Stimulated activated CD4-positive, alpha-beta T cell treated with anti-CD3 and anti-CD28 coated beads, Interleukin-4, amount 100 ng/mL, for 24 hours (primary cell): Measurements from ENCODE around the gene SEH1L.
A peak's percentile ranks its signal among the peaks of the same experiment; 100 is the strongest.
"Not testable (repeated sequence)": the region's sequence is repeated elsewhere in the genome, so short reads cannot be mapped to it uniquely, and the experiment has no call there.

Experiments
- DNase-seq: peaks from one replicate; pipeline ENCODE4 v3.0.0-alpha.2; 2020

SEH1L gene

DNA sequence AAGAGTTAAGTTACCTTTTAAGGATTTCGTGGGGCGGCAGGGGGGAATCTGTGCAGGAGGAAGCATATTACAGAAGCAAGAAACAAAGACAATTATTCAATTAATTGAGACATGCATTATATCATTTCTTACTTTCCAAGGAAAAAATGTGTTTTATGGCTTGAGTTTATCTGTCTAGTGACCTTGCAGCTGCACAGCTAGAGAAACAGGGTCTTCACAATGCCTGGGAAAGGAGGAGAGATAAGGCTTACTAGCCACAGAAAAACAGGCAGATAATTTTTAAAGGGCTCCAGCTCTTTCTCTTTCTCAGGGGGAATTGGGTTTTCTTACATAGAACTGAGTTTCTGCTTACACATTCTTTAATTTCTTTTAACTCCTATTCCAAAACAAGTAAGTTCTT lies 49.5 kb downstream of the SEH1L start:
- not testable (repeated sequence) for DNase-seq

DNA sequence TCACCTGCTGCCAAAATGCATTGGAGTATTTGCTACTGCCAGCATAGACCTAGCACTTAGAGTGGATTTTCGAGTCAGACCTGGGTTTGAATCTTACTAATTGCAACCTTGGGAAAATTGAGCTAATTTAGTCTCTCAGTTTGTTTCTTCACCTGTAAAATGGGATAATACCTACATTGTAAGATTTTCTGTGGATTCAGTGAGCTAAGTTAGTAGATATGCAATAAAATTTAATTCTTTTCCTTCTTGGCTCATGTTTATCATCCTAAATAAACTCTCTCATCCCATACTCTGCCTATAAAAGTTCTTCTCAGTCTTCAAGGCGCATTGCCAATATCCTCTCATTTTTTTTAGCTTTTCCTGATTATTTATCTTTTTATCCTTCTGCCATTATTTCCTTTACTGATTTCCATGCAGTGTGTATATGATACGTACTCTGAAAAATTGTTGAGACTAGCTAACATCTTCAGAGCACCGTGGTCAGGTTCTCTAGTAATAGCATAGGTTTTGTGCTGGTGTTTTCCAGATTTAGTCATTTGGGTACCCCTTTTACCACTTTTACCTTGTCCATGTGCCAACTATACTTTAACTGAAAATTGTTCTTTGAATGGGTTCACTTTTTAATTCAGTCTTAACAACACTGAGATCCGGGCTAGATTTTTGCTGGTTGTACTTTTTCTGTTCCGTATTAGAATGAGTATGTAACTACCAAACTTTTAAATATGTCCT lies 50.7 kb downstream of the SEH1L start:
- no peak for DNase-seq

DNA sequence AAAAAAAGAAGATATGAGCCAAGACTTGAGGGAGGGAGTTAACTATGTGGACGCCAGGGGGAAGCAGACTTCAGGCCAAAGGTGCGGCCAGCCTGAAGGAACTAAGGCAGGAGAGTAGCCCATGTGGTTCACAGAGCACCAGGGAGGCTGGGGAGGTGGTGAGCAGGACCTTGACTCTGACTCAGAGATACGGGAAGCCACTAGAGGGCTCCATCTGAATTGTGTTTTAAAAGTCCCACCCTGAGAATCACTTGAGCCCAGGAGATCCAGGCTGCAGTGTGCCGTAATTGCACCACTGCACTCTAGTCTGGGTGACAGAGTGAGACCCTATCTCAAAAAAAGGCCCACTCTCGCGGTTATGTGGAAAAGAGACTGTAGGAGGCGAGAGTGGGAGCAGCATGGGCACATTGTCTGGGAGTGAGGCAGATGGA lies 55.7 kb downstream of the SEH1L start:
- peak; percentile 14 for DNase-seq

DNA sequence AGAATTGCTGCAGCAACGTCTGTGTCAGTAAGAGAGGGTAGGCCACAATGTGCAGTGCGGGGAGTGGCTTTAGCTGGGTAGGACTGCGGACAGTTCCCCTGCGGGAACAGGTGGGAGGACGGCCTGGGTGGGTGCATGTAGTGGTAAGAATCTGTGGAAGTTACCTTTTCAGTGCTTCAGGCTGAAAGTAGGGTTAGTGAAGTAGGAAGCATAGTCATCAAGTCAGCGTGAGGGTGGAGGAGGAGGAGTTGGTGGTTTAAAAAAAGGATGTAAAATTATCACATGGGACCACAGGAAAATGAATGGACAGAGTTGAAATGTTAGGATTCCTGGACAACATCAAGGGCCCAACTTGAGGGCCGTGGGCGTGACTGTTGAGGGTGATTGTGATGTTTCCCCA lies 56.6 kb downstream of the SEH1L start:
- DNase-seq = no peak

DNA sequence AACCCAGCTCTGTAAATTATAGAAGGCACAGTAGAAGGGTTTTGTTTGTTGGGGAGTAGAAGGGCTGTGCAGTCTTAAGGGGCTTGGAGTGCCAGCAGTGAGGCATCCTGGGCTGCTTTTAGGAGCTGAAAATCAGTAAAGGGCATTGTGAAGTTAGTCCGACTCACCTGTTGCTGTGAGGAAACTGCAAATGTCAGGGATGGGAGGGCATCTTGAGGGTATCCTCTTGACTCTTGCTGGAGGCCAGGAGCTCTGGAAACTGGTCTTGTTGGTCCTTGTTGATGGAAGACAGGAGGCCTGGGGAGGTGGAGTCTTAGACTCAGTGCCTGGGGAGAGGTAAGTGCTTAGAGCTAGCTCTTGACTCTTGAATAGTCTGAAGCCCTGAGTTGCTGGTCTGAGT lies 57.5 kb downstream of the SEH1L start:
- DNase-seq = no peak

DNA sequence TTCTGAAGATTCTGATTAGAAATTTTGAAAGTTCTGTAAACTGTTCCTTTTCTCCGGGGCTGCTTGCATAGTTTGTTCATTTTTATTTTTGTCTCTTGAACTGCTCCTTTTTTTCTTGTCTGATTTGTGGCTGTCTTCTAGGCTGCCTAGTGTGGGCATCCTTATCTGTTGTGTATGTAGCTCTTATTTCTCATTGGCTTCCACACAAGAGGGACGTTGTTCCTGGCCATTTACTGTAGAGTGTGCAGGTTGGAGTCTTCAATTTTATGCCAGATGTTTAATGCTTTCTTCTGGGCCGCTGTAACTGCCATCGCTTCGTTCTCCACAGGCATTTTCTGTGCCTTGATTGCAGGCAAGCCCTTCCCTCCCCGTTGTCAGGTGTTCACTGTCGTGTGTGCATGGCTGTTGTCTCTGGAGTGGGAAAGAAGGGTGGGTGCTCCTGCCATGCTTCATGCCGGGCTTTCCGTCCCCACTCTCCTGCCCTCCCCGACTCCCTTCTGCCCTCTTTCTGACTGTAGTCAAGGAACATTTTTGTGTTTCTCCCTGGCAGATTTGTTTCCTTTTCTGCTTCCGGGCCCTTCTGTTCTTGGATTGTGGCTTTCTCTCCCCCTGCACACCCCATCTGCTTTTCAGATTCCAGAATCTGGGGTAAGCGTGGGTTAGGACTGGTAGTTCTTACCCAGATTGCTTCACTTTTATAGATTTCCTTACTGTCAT lies 58.9 kb downstream of the SEH1L start:
- no peak for DNase-seq

DNA sequence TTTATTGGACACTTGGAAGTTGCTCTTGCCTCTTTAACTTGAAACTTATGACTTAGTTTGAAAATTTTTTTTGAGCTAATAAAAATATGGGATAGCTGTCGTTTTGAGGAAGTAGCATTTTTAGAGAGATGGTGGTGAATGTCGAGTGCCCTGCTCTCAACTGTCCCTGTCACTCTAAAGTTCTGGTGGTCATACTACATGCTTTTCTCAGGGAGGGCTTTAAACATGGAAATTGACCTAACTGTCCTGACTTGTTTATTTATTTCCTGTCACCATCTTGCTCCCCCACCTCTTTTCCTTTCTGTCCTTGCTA lies 59.4 kb downstream of the SEH1L start:
- DNase-seq = no peak

DNA sequence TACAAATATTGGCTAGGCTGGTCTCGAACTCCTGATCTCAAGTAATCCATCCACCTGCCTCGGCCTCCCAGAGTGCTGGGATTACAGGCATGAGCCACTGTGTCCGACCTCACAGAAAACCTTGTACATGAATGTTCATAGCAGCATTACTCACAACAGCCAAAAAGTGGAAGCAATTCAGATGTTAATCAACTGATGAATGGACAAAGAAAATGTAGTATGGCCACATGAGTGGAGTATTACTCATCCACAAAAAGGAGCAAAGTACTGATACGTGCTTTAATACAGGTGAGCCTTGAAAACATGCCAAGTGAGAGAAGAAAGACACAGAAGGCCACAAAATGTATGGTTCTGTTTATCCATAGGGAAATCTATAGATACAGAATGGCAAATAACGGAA lies 63.9 kb downstream of the SEH1L start:
- DNase-seq = no peak

DNA sequence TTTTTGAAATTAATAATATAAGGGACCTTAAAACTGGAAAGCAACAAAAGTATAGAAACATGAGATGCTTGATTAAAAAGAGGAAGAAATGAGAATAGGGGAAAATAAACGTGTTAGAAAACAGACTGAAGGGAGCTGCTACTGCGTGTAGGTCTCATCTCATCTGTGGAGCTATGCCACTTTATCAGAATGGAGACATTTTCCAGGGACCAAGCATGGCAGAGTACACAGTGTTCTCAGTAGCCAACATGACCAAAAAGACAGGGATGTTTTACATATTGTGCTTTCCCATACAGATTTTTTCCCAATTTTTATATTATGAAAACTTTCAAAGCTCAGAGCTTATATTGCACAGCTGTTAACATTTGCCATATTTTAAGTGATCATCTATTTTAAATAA lies 66.4 kb downstream of the SEH1L start:
- no peak for DNase-seq

DNA sequence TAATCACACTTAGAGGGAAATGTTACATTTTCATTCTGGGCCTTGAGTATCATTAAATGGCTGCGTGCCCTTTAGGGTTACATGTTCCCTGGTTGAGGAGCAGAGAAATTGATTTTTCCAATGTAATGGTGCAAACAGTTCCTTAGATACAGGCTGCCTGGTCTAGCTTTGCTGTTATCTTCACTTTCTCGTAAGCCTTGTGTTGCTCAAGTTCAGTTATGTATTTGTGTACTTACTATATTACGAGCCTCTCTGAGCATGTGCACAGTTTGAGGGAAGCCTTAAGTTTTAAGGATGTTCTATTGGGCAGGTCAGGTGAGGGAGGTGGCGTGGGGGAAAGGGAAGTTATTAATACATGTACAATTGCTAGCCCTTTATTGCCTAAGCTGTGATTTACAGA lies 67.0 kb downstream of the SEH1L start:
- DNase-seq = no peak

DNA sequence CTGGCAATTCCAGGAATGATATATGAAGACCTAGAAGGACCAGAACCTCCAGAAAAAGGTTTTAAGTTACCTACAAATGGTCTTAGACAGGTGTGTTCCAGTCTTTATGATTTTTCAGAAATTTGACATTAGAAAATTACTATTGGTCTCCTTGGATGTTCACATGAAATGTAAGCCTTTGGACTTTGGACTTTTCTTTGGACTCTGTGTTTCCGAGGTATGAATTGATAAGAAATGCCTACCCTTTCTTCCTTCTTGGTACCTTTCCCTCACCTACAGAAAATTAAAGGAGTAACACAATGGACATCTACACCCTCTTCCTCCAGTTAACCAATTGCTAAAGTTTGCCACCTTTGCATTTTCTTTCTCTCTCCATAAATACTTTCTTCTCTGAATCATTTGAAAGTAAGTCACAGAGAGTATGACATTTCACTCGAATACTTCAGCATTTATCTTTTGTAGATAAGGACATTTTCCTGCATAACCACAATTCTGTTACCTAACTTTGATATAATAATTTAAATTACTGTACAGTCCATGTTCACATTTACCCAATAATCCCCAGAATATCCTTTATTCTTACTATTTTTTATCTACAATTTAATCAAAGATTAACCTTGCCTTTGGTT lies 69.5 kb downstream of the SEH1L start:
- DNase-seq = no peak

DNA sequence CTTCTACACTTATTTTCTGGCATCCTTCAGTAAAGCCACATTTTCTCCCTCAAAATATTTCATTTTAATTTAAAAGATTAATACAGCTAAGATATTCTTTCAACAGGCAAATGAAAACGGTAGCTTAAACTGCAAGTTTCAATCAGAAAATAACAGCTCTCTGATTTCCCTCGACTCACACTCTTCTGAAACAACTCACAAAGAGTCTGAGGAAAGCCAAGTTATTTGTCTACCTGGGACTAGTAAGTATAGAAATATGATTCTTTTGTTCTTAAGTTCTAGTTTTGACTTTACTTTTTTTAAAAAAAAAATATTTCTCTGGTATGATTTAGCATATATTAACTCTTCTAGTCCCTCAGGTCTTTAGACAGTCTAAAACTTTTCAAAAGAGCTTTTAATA lies 70.6 kb downstream of the SEH1L start:
- no peak for DNase-seq

DNA sequence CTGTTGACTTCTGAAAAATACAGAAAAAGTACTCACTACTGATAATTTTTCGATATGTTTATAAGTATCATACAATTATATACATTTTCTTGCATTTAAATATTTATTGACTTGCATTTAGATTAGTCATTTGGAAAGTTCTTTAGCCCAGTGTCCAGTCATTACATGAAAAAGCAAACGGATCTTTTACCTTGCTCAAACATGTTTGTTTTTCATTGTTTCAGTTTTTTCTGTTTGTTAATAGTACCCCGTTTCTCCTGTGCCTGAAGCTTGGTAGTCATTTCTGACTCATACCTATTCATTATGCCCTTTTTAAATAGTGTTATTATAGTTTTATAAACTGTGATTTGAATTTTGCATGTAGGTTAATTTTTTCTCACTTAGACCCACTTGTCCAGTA lies 71.5 kb downstream of the SEH1L start:
- no peak for DNase-seq

DNA sequence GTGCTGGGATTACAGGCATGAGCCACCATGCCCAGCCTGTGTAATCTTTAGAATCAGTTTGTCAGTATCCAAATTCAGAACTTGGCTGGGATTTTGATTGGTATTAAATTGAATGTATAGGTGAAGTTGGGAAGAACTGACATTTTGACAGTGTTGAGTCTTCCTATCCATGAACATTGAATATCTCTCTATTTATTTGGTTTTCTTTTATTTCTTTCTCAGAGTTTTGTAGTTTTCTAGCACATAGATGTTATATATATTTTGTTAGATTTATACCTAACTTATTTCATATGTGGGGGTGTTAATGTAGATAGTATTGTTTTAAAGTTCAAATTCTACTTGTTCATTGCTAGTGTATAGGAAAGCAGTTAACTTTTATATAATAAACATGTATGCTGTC lies 74.8 kb downstream of the SEH1L start:
- DNase-seq = no peak

DNA sequence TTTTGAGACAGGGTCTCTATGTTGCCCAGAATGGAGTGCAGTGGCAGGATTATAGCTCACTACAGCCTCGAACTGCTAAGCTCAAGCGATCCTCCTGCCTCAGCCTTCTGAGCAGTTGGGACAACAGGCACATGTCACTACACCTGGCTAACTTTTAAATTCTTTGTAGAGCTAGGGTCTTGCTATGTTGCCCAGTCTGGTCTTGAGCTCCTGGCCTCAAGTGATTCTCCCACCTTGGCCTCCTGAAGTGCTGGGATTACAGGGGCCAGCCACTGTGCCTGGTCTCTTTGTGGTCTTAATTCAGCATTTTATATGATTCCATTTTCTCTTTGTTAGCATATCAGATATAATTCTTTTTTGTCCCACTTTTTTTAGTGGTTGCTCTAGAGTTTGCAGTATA lies 77.4 kb downstream of the SEH1L start:
- no peak for DNase-seq

DNA sequence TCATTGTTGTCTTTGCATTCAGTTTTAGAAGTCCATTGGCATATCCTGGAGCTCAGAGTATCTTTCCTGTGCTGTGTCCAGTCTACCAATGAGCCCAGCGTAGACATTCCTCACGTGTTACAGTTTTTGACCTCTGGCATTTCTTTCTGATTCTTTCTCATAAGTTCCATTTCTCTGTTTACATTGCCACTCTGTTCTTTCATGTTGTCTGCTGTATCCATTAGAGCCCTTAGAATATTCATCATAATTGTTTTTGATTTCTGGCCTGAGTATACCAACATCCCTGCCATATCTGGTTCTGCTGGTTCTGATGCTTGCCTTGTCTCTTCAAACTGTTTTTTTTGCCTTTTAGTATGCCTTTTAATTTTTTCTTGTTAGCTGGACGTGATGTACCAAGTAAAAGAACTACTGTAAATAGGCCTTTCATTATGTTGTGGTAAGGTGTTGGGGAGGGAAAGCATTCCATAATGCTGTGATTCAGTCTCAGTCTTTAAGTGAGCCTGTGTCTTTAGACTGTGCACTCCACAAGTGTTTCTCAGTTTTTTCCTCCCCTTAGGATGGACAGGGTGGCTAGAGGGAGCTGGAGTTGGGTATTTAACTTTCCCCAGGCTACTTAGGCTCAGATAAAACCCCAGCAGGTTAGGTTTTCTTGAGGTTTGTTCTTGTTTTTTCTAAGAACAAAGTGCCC lies 78.9 kb downstream of the SEH1L start:
- DNase-seq = no peak

DNA sequence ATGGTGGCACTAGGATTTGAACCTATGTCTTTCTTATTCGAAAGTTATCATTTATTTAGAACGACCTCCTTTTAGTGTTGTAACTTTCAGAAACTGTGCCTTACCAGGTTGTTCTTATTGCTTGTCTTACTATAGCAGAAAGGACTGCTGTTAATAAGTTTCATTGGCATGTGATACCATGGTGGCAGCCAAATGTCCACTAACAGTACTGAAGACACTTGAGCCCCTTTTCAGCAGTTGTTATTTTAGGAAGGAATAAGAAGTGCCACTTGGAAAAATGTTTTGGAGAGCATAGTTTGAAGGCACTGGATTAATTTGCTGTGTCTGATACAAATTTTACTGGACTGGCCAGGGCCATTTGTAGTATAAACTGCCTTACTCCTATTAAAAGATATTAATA lies 81.1 kb downstream of the SEH1L start:
- DNase-seq = no peak

DNA sequence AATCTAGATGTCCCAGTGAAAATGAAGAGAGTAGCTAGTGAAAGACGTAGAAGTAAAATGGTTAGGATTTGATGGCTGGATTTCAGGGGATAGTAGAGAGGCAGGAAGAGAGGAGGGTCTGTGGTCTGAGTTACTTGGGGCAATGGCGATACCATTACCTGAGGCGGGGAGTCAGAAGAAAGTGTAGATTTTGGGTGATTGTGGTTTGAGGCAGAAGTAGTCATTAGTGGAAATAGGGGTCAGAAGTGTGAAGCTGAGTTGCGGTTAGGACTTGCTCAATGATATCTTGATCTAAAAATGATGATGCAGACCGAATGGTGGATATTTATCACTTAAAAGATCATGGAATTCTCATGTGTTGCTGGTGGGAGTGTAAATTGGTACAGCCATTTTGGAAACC lies 84.4 kb downstream of the SEH1L start:
- no peak for DNase-seq

DNA sequence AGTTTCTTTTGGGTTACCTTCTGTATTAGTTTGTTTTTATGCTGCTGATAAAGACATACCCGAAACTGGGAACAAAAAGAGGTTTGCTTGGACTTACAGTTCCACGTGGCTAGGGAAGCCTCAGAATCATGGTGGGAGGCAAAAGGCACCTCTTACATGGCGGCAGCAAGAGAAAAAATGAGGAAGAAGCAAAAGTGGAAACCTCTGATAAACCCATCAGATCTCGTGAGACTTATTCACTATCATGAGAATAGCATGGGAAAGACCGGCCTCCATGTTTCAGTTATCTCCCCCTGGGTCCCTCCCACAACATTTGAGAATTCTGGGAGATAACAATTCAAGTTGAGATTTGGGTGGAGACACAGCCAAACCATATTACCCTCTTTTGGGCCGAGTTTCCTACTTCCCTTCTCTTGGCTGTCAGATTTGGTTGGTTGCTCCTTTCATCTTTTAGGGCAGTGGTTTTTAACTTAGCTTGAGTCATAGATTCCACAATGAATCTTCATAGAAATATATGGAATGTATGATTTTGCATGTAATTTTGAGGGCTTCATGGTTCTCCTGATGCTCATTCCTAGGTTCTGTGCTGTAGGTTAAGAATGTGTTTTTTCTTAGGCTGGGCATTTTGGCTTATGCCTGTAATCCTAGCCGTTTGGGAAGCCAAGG lies 87.6 kb downstream of the SEH1L start:
- no peak for DNase-seq

DNA sequence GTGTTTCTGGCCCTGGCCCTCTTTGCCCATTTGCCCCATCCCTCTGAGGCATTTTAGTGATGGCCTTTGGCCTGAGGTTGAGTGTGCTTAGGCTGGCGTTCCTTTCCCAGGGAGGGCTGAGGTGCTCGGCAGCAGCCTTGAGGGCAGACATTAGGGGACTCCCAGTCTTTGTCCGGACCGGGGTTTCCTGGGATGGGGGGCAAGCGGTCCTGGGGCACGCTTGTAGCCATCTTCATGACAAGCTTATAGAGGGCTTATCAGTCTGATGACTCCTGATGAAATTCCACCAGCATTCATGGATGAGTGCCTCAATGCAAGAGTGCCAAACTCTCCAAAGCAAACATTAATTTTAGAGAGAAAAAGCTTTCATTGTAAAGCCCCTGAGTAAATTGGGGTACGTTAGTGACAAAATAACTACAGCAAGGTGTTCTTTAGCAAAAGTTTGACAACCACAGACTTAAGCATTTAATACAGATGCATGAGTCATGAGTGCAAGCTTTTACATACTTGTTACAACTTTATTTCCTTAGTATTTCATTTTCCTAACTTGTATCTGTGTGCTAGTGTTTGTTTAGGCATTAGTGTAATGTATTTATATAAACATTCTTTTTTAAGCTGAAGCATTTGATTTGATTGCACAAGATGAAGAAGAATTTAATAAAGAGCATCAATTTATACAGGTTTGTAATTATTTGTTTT lies 89.0 kb downstream of the SEH1L start:
- DNase-seq = no peak
